Endothelial cell of umbilical vein (primary cell): ENCODE measurements around the gene ZNF438. TPM values are rescaled to one million over a fixed set of nuclear protein-coding genes. Genes with fewer than 3 reads are reported as not detected.
"Not testable (repeated sequence)": the region's sequence is repeated elsewhere in the genome, so short reads cannot be mapped to it uniquely, and the experiment has no call there.

ENCODE experiments used
- BruUV-seq: library from RNA; stranded (reverse); fragments of 400-500 nt; replicated peaks from 2 replicates; lab custom pipeline; 2021; lab: Mats Ljungman, UMichigan
- CTCF ChIA-PET: fragments of 300-600, 350-600 bp; sonication (Branson Sonifier 250); formaldehyde crosslinking; loops from one replicate; lab custom pipeline; 2021; ENCODE audit warnings: antibody characterized with exemption, inconsistent platforms; lab: Charles Lee
- POLR2A ChIA-PET: fragments of 300-600, 350-600 bp; sonication (Branson Sonifier 250); formaldehyde crosslinking; loops from one replicate; lab custom pipeline; 2021; ENCODE audit warnings: antibody characterized with exemption, inconsistent platforms; lab: Charles Lee
- DNase-seq: peaks from one replicate; pipeline ENCODE4 v3.0.0-alpha.2; 2011; ENCODE audit warnings: low read depth, low spot score
- FAIRE-seq: peaks from 2 replicates; lab custom pipeline; 2011; peaks lifted over from hg19 to GRCh38; lab: Jason Lieb, UNC
- H2AFZ ChIP-seq: 2 replicates; pipeline ENCODE4 v1.6.0; 2012; ENCODE audit warnings: low read depth, low read length, control low read depth, inconsistent platforms
- H3K27ac ChIP-seq: 2 replicates; pipeline ENCODE4 v1.5.1; 2011; ENCODE audit warnings: low read depth, mild to moderate bottlenecking, control low read depth, low read length, moderate library complexity; ENCODE audit not compliant: insufficient read depth
- H3K27me3 ChIP-seq, 2 experiments: 2 replicates each; pipeline versions ENCODE4 v1.6.0 to v1.6.1; 2011; ENCODE audit warnings: low read length in 2 of 2, mixed read lengths in 1 of 2; ENCODE audit not compliant: control insufficient read depth in 2 of 2, insufficient read depth in 2 of 2
- H3K36me3 ChIP-seq, 2 experiments: 2 replicates in 1 of 2; 3 replicates in 1 of 2; pipeline ENCODE4 v1.5.1; 2011; ENCODE audit warnings: low read length in 2 of 2, mild to moderate bottlenecking in 1 of 2, moderate library complexity in 1 of 2; ENCODE audit not compliant: control insufficient read depth in 2 of 2, insufficient read depth in 2 of 2; ENCODE audit errors: extremely low read depth in 1 of 2
- H3K4me1 ChIP-seq: 3 replicates; pipeline ENCODE4 v1.5.1; 2011; ENCODE audit warnings: mild to moderate bottlenecking, low read length; ENCODE audit not compliant: control insufficient read depth, insufficient read depth; ENCODE audit errors: extremely low read depth
- H3K4me2 ChIP-seq: 2 replicates; pipeline ENCODE4 v1.6.1; 2011; ENCODE audit warnings: low read length, control low read depth, mixed read lengths; ENCODE audit not compliant: insufficient read depth
- H3K4me3 ChIP-seq, 3 experiments: fragments of 200-600 bp in 1 of 3; sonication (generic), shearing (Covaris generic) in 1 of 3; replicated peaks in 1 of 3; 2 replicates each; pipeline ENCODE4 v1.5.1; 2011 to 2016; ENCODE audit warnings: control low read depth in 3 of 3, low read length in 3 of 3, mild to moderate bottlenecking in 2 of 3, inconsistent platforms in 1 of 3, low read depth in 1 of 3, moderate library complexity in 1 of 3; ENCODE audit not compliant: insufficient read depth in 1 of 3
- H3K79me2 ChIP-seq: 2 replicates; pipeline ENCODE4 v1.6.0; 2012; ENCODE audit warnings: low read length, inconsistent platforms; ENCODE audit not compliant: control insufficient read depth, insufficient read depth
- H3K9ac ChIP-seq: replicated peaks from 2 replicates; pipeline ENCODE3; 2011; ENCODE audit warnings: low read length, control low read depth; ENCODE audit not compliant: insufficient read depth; ENCODE audit errors: extremely low read depth
- H3K9me1 ChIP-seq: replicated peaks from 3 replicates; pipeline ENCODE4 v1.6.0; 2011; ENCODE audit warnings: mild to moderate bottlenecking, low read length; ENCODE audit not compliant: control insufficient read depth, insufficient read depth; ENCODE audit errors: extremely low read depth
- H3K9me3 ChIP-seq: replicated peaks from 2 replicates; pipeline ENCODE4 v1.5.1; 2012; ENCODE audit warnings: low read length, inconsistent platforms; ENCODE audit not compliant: control insufficient read depth, insufficient read depth
- H4K20me1 ChIP-seq: replicated peaks from 2 replicates; pipeline ENCODE3; 2011; ENCODE audit warnings: mild to moderate bottlenecking, low read length; ENCODE audit not compliant: control insufficient read depth, insufficient read depth; ENCODE audit errors: extremely low read depth
- CTCF ChIP-seq, 2 donors: IDR thresholded peaks; 1 replicate in 1 of 2; 2 replicates in 1 of 2; pipeline ENCODE4 v1.5.1; 2011; ENCODE audit warnings: low read length in 2 of 2, mild to moderate bottlenecking in 2 of 2, moderate library complexity in 2 of 2, control low read depth in 1 of 2, inconsistent platforms in 1 of 2, low read depth in 1 of 2; ENCODE audit not compliant: insufficient read depth in 1 of 2; ENCODE audit errors: extremely low read depth in 1 of 2
- EZH2 ChIP-seq: IDR thresholded peaks from 2 replicates; pipeline ENCODE4 v1.6.1; 2012; ENCODE audit warnings: borderline replicate concordance, low read depth, mild to moderate bottlenecking, moderate library complexity, low read length, inconsistent platforms; ENCODE audit not compliant: severe bottlenecking
- FOS ChIP-seq: IDR thresholded peaks from 2 replicates; pipeline ENCODE4 v1.6.1; 2011; ENCODE audit warnings: mild to moderate bottlenecking, low read length, moderate library complexity, borderline replicate concordance; ENCODE audit not compliant: insufficient read depth
- GATA2 ChIP-seq: IDR thresholded peaks from 2 replicates; pipeline ENCODE4 v1.7.0; 2011; ENCODE audit warnings: low read depth, mild to moderate bottlenecking, moderate library complexity, mixed read lengths, low read length; ENCODE audit not compliant: insufficient read length, insufficient read depth
- JUN ChIP-seq: IDR thresholded peaks from 2 replicates; pipeline ENCODE4 v1.6.1; 2011; ENCODE audit warnings: borderline replicate concordance, low read depth; ENCODE audit not compliant: insufficient read length, insufficient read depth
- MAX ChIP-seq: IDR thresholded peaks from 2 replicates; pipeline ENCODE4 v1.6.1; 2011; ENCODE audit not compliant: insufficient read depth, insufficient read length
- MYC ChIP-seq: IDR thresholded peaks from one replicate; pipeline ENCODE4 v1.6.1; 2011; ENCODE audit warnings: mild to moderate bottlenecking, low read depth, low read length
- POLR2A ChIP-seq: IDR thresholded peaks from 2 replicates; pipeline ENCODE4 v1.6.1; 2012; ENCODE audit warnings: low read depth, mild to moderate bottlenecking, control low read depth, low read length
- POLR2AphosphoS5 ChIP-seq: IDR thresholded peaks from 2 replicates; pipeline ENCODE4 v1.6.1; 2012; ENCODE audit warnings: low read depth, mild to moderate bottlenecking, control low read depth, low read length, moderate library complexity; ENCODE audit not compliant: insufficient read depth
- dilution Hi-C: fragments of 300-500 bp; cut with MboI; formaldehyde crosslinking; loops from one replicate; pipeline ENCODE4 v1.15.0; 2019; ENCODE audit warnings: low sequenced_read_pairs; ENCODE audit not compliant: extremely low pct_ligation_motif_present
- intact Hi-C: fragments of 100-400 bp; cut with micrococcal nuclease; formaldehyde crosslinking; loops from one replicate; pipeline ENCODE4 v1.10.0; 2022
- polyA plus RNA-seq, 4 experiments: library from polyadenylated mRNA; depleted of rRNA in 3 of 4; stranded (reverse) in 3 of 4; unstranded in 1 of 4; fragments of >200 nt; gene quantifications; 2 replicates each; pipeline versions ENCODE4 v1.2.1 to v1.2.3, GENCODE V29; 2011 to 2012; ENCODE audit warnings: missing spikeins in 1 of 4
- total RNA-seq: library from RNA; stranded (reverse); gene quantifications from 2 replicates; pipeline ENCODE4 v1.2.3, GENCODE V29; 2021

The ZNF438 gene
- total and polyA plus RNA-seq, 2 donors (not counting 3 experiments of a cell fraction or from before 2014, with no cell fraction given), result 7.2 to 15.1 TPM

- H3K4me3 ChIP-seq, H3K79me2 ChIP-seq, POLR2A ChIA-PET, H3K9me1 ChIP-seq, H3K9me3 ChIP-seq, BruUV-seq, H3K4me1 ChIP-seq, DNase-seq, H4K20me1 ChIP-seq, CTCF ChIA-PET, intact Hi-C loops, H3K27ac ChIP-seq, H3K36me3 ChIP-seq, dilution Hi-C loops, H3K4me2 ChIP-seq, H3K9ac ChIP-seq, H2AFZ ChIP-seq, H3K27me3 ChIP-seq: not testable (repeated sequence)
- FAIRE-seq, result peak; percentile 18
Observed at GRCh38 chr10:30929311-30929729, 102.3 kb downstream of the ZNF438 start.

GRCh38 chr10:30928742-30929141 lies 102.9 kb downstream of the ZNF438 start:
- Histone ChIP-seq H3K27ac (no peak overlapping the region), H3K4me2 (no peak overlapping the region), H3K9me3 (peaks cover 4% of the 10 kb centered on the region), H3K4me1 (no peaks in the 10 kb centered on the region), H3K4me3 (no peak overlapping the region), H3K9me1 (no peaks in the 10 kb centered on the region), H3K9ac (no peak overlapping the region), H3K36me3 (peaks cover 2% of the 10 kb centered on the region in 2 experiments), H2AFZ (no peak overlapping the region), H4K20me1 (no peaks in the 10 kb centered on the region), H3K79me2 (no peaks in the 10 kb centered on the region), H3K27me3 (no peaks in the 10 kb centered on the region)
- ChIA-PET POLR2A (no interaction called here), CTCF (no interaction called here)
- BruUV-seq, result no TSS peak
- intact Hi-C loops, result no loop called here
- no peak for FAIRE-seq
- dilution Hi-C loops, result no loop called here
- DNase-seq, result no peak
- TF ChIP-seq GATA2, result no peak
- no peak for TF ChIP-seq CTCF (IDR thresholded peaks at IDR 0.05; ENCODE audit: extremely low read depth in 1 of 2, insufficient read depth in 1 of 2, low read depth in 1 of 2, low read length in 2 of 2)
- no peak for TF ChIP-seq MAX
- no peak for TF ChIP-seq EZH2
- no peak for TF ChIP-seq POLR2AphosphoS5
- TF ChIP-seq MYC, result no peak
- no peak for TF ChIP-seq JUN
- no peak for TF ChIP-seq FOS
- no peak for TF ChIP-seq POLR2A
